ENCODE data around the gene PPARA. TPM values are rescaled to one million over a fixed set of nuclear protein-coding genes. Genes with fewer than 3 reads are reported as not detected.

PPARA gene
- total RNA-seq, 1 experiment from 2014 or later, result 14.5 TPM

- TF ChIP-seq SIN3A (IDR thresholded peaks at IDR 0.05; ENCODE audit: low read depth) (no peak), ZBTB33 (IDR thresholded peaks at IDR 0.05; ENCODE audit: extremely low read depth, insufficient replicate concordance, low read length) (no peak), ZFX (IDR thresholded peaks at IDR 0.05) (no peak), CEBPB (IDR thresholded peaks at IDR 0.05; ENCODE audit: low read depth) (no peak), TCF7L2 (IDR thresholded peaks at IDR 0.05; ENCODE audit: borderline replicate concordance, extremely low read depth, insufficient read depth, insufficient read length) (no peak)
Observed at GRCh38 chr22:46183733-46184132, 33.4 kb downstream of the PPARA start (continued).

GRCh38 chr22:46185283-46185682 lies 35.0 kb downstream of the PPARA start:
- ChIA-PET CTCF (no interaction called here), POLR2A (no interaction called here), RAD21 (ENCODE audit: low non-redundant PET in 1 of 2, low total read pairs in 2 of 2, uncharacterized antibody in 2 of 2, unreplicated experiment in 2 of 2) (no interaction called here)
- H3K9me2 ChIP-seq (ENCODE audit: insufficient read depth), result no peaks in the 10 kb centered on the region
- no peaks in the 10 kb centered on the region for H4K20me1 ChIP-seq (ENCODE audit: insufficient read depth)
- H3K9ac ChIP-seq (ENCODE audit: low read length), result no peak overlapping the region
- TF ChIP-seq EGR1 (IDR thresholded peaks at IDR 0.05; ENCODE audit: low read depth) (no peak), SP1 (IDR thresholded peaks at IDR 0.05; ENCODE audit: low read depth) (no peak), ELF1 (IDR thresholded peaks at IDR 0.05; ENCODE audit: borderline replicate concordance, low read depth) (no peak), EZH2phosphoT487 (IDR thresholded peaks at IDR 0.05; ENCODE audit: borderline replicate concordance) (no peak), ZFX (IDR thresholded peaks at IDR 0.05) (no peak), CEBPB (IDR thresholded peaks at IDR 0.05; ENCODE audit: low read depth) (no peak), SRF (IDR thresholded peaks at IDR 0.05; ENCODE audit: low read depth) (no peak), RAD21 (IDR thresholded peaks at IDR 0.05; ENCODE audit: low read depth) (no peak), YY1 (IDR thresholded peaks at IDR 0.05; ENCODE audit: extremely low read depth, insufficient replicate concordance, low read depth, low read length) (no peak), CBX3 (IDR thresholded peaks at IDR 0.05; ENCODE audit: low read depth) (no peak), CTCF (IDR thresholded peaks at IDR 0.05 in 2 of 3, conservative IDR thresholded peaks at IDR 0.05 in 1 of 3; ENCODE audit: borderline replicate concordance in 1 of 3, insufficient read depth in 1 of 3, low read depth in 2 of 3, low read length in 2 of 3) (no peak)
- no peaks in the 10 kb centered on the region for H3K27me3 ChIP-seq (ENCODE audit: insufficient read depth, low read length)
- H2AFZ ChIP-seq (ENCODE audit: low read depth, low read length, poor library complexity, severe bottlenecking), result no peak overlapping the region
- no peak overlapping the region for H3K4me3 ChIP-seq (replicated peaks in 1 of 2; ENCODE audit: low read depth in 1 of 2, low read length in 2 of 2)
- no peaks in the 10 kb centered on the region for H3K36me3 ChIP-seq (ENCODE audit: control insufficient read depth in 1 of 2, insufficient read depth in 2 of 2, low read length in 2 of 2)
- H3K9me3 ChIP-seq (ENCODE audit: control insufficient read depth in 1 of 2, insufficient read depth in 1 of 2, low read depth in 1 of 2, low read length in 2 of 2), result no peaks in the 10 kb centered on the region
- no peak for ATAC-seq
- no TSS peak for BruUV-seq (replicated peaks)
- H3K4me1 ChIP-seq (ENCODE audit: control insufficient read depth in 1 of 2, insufficient read depth in 2 of 2, low read length in 2 of 2), result peaks cover 16 to 21% of the 10 kb centered on the region in 2 experiments
- intact Hi-C loops (cut with micrococcal nuclease), result no loop called here
- H3K4me2 ChIP-seq (ENCODE audit: low read length), result no peak overlapping the region
- DNase-seq (ENCODE audit: low read depth, low spot score), result no peak
- H3K79me2 ChIP-seq (ENCODE audit: insufficient read depth, low read length), result no peaks in the 10 kb centered on the region
- no peak overlapping the region for H3K27ac ChIP-seq (ENCODE audit: low read depth, low read length)
